A673 (cell line): ENCODE results near the gene CCL13. TPM values are rescaled to one million over a fixed set of nuclear protein-coding genes. Genes with fewer than 3 reads are reported as not detected.

ENCODE experiments used
- BruUV-seq: library from RNA; stranded (reverse); fragments of 400-500 nt; replicated peaks from 2 replicates; lab custom pipeline; 2021; lab: Mats Ljungman, UMichigan
- CTCF ChIA-PET: fragments of 300-600 bp; sonication (Branson Sonifier 250); formaldehyde crosslinking; loops from one replicate; lab custom pipeline; 2022; ENCODE audit warnings: antibody characterized with exemption; lab: Charles Lee
- POLR2A ChIA-PET: fragments of 300-600 bp; sonication (Branson Sonifier 250); formaldehyde crosslinking; loops from one replicate; lab custom pipeline; 2022; ENCODE audit warnings: antibody characterized with exemption; ENCODE audit not compliant: low non-redundant PET; lab: Charles Lee
- DNase-seq: peaks from one replicate; pipeline ENCODE4 v3.0.0-alpha.2; 2015; ENCODE audit warnings: low spot score
- H3K27ac ChIP-seq: fragments of 200-600 bp; sonication (generic); 2 replicates; pipeline ENCODE4 v1.5.1; 2016; ENCODE audit warnings: mixed run types, low read depth, mild to moderate bottlenecking, mixed read lengths, antibody characterized with exemption, low read length; ENCODE audit not compliant: poor library complexity, severe bottlenecking
- H3K27me3 ChIP-seq: fragments of 200-600 bp; sonication (generic); replicated peaks from 2 replicates; pipeline ENCODE4 v1.6.1; 2017; ENCODE audit warnings: mixed run types, low read depth, mild to moderate bottlenecking, mixed read lengths, antibody characterized with exemption, low read length; ENCODE audit not compliant: insufficient read depth, poor library complexity
- H3K36me3 ChIP-seq: fragments of 200-600 bp; sonication (generic); 2 replicates; pipeline ENCODE4 v1.6.1; 2016; ENCODE audit warnings: mixed run types, mild to moderate bottlenecking, mixed read lengths, antibody characterized with exemption, low read length; ENCODE audit not compliant: insufficient read depth, poor library complexity, severe bottlenecking
- H3K4me1 ChIP-seq: fragments of 200-600 bp; sonication (generic); 2 replicates; pipeline ENCODE4 v1.6.1; 2017; ENCODE audit warnings: mixed run types, mild to moderate bottlenecking, mixed read lengths, antibody characterized with exemption, low read length; ENCODE audit not compliant: insufficient read depth, poor library complexity, severe bottlenecking
- H3K4me3 ChIP-seq: fragments of 200-600 bp; sonication (generic); 2 replicates; pipeline ENCODE4 v1.5.1; 2016; ENCODE audit warnings: low read depth, mixed run types, mild to moderate bottlenecking, mixed read lengths, low read length; ENCODE audit not compliant: poor library complexity, severe bottlenecking
- H3K9me3 ChIP-seq: fragments of 200-600 bp; sonication (generic); 2 replicates; pipeline ENCODE4 v1.6.1; 2016; ENCODE audit warnings: mixed run types, low read depth, mild to moderate bottlenecking, mixed read lengths, antibody characterized with exemption, low read length; ENCODE audit not compliant: poor library complexity, severe bottlenecking
- EZH2 ChIP-seq: fragments of 200-600 bp; sonication (generic); IDR thresholded peaks from 2 replicates; pipeline ENCODE4 v1.6.1; 2017; ENCODE audit warnings: borderline replicate concordance, low read depth, mild to moderate bottlenecking, mixed read lengths, antibody characterized with exemption, low read length; ENCODE audit not compliant: poor library complexity, severe bottlenecking
- intact Hi-C: fragments of 100-400 bp; cut with micrococcal nuclease; formaldehyde crosslinking; loops from one replicate; pipeline ENCODE4 v1.10.0; 2022; ENCODE audit not compliant: unreplicated experiment
- total RNA-seq: library from RNA; stranded (reverse); gene quantifications from 2 replicates; pipeline ENCODE4 v1.2.3, GENCODE V29; 2021
- TF ChIP-seq, protein P1 (sequence below): fragments of 300-800, 200-600 bp; sonication (generic); conservative IDR thresholded peaks from 2 replicates; pipeline ENCODE4 v1.5.1; 2017; ENCODE audit warnings: low read depth, mild to moderate bottlenecking, antibody characterized with exemption, low read length, moderate library complexity, mixed read lengths

The CCL13 gene
- total RNA-seq, 1 experiment from 2014 or later, result not detected

DNA sequence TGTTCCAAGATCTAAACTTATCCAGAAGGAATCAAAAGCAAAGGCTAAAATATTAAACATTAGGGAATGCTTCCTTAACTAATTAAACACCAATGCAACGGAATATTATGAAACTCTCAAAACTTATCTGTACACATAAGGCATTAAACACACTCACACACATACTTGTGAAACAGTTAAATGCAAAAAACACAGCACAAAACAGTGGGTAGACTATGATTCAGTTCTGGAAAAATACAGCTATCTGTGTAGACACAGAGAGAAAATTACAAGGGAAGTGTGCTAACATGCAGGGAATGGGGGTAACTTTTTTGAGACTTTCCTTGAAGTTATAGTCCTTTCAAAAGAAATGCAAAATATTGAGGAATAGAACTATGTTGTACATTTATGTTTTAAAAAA is 43.4 kb downstream of the CCL13 start:
- no TSS peak for BruUV-seq
- TF ChIP-seq, protein P1, sequence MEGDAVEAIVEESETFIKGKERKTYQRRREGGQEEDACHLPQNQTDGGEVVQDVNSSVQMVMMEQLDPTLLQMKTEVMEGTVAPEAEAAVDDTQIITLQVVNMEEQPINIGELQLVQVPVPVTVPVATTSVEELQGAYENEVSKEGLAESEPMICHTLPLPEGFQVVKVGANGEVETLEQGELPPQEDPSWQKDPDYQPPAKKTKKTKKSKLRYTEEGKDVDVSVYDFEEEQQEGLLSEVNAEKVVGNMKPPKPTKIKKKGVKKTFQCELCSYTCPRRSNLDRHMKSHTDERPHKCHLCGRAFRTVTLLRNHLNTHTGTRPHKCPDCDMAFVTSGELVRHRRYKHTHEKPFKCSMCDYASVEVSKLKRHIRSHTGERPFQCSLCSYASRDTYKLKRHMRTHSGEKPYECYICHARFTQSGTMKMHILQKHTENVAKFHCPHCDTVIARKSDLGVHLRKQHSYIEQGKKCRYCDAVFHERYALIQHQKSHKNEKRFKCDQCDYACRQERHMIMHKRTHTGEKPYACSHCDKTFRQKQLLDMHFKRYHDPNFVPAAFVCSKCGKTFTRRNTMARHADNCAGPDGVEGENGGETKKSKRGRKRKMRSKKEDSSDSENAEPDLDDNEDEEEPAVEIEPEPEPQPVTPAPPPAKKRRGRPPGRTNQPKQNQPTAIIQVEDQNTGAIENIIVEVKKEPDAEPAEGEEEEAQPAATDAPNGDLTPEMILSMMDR, result no peak
- TF ChIP-seq EZH2, result no peak
- H3K36me3 ChIP-seq, result no peaks in the 10 kb centered on the region
- H3K4me1 ChIP-seq, result no peaks in the 10 kb centered on the region
- intact Hi-C loops, result no loop called here
- POLR2A ChIA-PET, result no interaction called here
- H3K4me3 ChIP-seq, result no peak overlapping the region
- no peak overlapping the region for H3K27ac ChIP-seq
- H3K27me3 ChIP-seq, result no peaks in the 10 kb centered on the region
- DNase-seq, result no peak
- no peaks in the 10 kb centered on the region for H3K9me3 ChIP-seq
- CTCF ChIA-PET, result no interaction called here

DNA sequence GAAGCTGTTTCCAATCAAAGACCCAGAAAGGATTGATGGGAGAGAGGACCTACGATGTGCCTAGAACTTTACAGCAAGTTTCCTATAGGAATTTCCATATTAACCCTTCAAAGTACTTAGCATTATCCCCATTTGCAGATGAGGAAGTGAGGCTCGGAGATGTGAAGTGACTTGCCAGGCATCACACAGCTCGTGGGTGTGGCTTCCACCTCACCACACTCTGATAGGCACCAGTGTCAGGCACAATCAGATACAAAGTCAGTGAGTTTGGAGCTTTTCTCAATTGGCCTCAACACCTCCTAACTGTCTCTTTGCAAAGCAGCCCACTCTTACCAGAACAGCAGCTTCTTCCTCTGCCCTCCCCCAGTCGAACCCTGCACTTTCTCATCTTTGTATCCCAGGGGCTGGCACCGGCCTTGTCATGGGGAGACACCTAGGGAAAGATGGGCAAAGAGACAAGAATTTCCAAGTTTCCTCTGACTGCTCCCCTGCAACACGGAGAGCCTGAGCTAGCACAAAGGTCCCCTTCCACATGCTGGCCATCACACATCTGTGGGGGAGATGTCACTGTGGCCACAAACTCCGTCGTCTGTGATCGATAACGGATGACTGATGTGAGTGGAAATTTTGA is 44.1 kb downstream of the CCL13 start:
- Histone ChIP-seq H3K4me3 (no peak overlapping the region), H3K9me3 (no peaks in the 10 kb centered on the region), H3K27me3 (no peaks in the 10 kb centered on the region), H3K36me3 (no peaks in the 10 kb centered on the region), H3K27ac (no peak overlapping the region), H3K4me1 (no peaks in the 10 kb centered on the region)
- DNase-seq, result no peak
- intact Hi-C loops, result no loop called here
- BruUV-seq, result no TSS peak
- TF ChIP-seq EZH2, result no peak
- TF ChIP-seq, protein P1, result no peak
- POLR2A ChIA-PET, result no interaction called here
- CTCF ChIA-PET, result no interaction called here

GRCh38 chr17:34401165-34401564 is 44.9 kb downstream of the CCL13 start:
- Histone ChIP-seq H3K4me1 (no peaks in the 10 kb centered on the region), H3K36me3 (no peaks in the 10 kb centered on the region), H3K27me3 (no peaks in the 10 kb centered on the region), H3K27ac (no peak overlapping the region), H3K9me3 (no peaks in the 10 kb centered on the region), H3K4me3 (no peak overlapping the region)
- TF ChIP-seq, protein P1, result no peak
- no peak for TF ChIP-seq EZH2
- ChIA-PET POLR2A (no interaction called here), CTCF (no interaction called here)
- BruUV-seq, result no TSS peak
- intact Hi-C loops, result no loop called here
- DNase-seq, result no peak
